Endodermal cell (in vitro differentiated cells): Measurements from ENCODE around the gene PTRH2. TPM values are rescaled to one million over a fixed set of nuclear protein-coding genes. Genes with fewer than 3 reads are reported as not detected.

Source experiments
- DNase-seq: peaks from one replicate; pipeline ENCODE4 v3.0.0-alpha.2; 2017
- H3K27ac ChIP-seq: 2 replicates; pipeline ENCODE4 v1.5.1; 2013; ENCODE audit warnings: mild to moderate bottlenecking, low read depth, low read length, moderate library complexity
- H3K27me3 ChIP-seq: 2 replicates; pipeline ENCODE4 v1.6.1; 2013; ENCODE audit warnings: mild to moderate bottlenecking, low read length, moderate library complexity; ENCODE audit not compliant: insufficient read depth, control insufficient read depth, poor library complexity, severe bottlenecking
- H3K36me3 ChIP-seq: 2 replicates; pipeline ENCODE4 v1.7.0; 2013; ENCODE audit warnings: mild to moderate bottlenecking, low read length, moderate library complexity; ENCODE audit not compliant: control insufficient read depth, insufficient read depth
- H3K4me1 ChIP-seq: one replicate; pipeline ENCODE4 v1.7.0; 2013; ENCODE audit warnings: low read length; ENCODE audit not compliant: control insufficient read depth, insufficient read depth
- H3K4me3 ChIP-seq: 2 replicates; pipeline ENCODE4 v1.5.1; 2013; ENCODE audit warnings: mild to moderate bottlenecking, low read length, moderate library complexity
- H3K9ac ChIP-seq: 2 replicates; pipeline ENCODE4 v1.6.1; 2013; ENCODE audit warnings: mild to moderate bottlenecking, low read length, moderate library complexity; ENCODE audit not compliant: poor library complexity, severe bottlenecking; ENCODE audit errors: extremely low read depth
- H3K9me3 ChIP-seq: 2 replicates; pipeline ENCODE4 v1.6.1; 2013; ENCODE audit warnings: mild to moderate bottlenecking, low read length, moderate library complexity; ENCODE audit not compliant: control insufficient read depth
- H3K27ac Mint-ChIP-seq: 2 replicates; pipeline ENCODE4 v1.8.0; 2020; ENCODE audit warnings: mixed read lengths
- H3K27me3 Mint-ChIP-seq: 2 replicates; pipeline ENCODE4 v1.8.0; 2021; ENCODE audit warnings: mild to moderate bottlenecking, mixed read lengths; ENCODE audit not compliant: insufficient read depth
- H3K36me3 Mint-ChIP-seq: 2 replicates; pipeline ENCODE4 v1.8.0; 2020; ENCODE audit warnings: low read depth, mixed read lengths
- H3K4me1 Mint-ChIP-seq: 2 replicates; pipeline ENCODE4 v1.8.0; 2020; ENCODE audit warnings: mixed read lengths
- H3K4me3 Mint-ChIP-seq: 2 replicates; pipeline ENCODE4 v1.8.0; 2020; ENCODE audit warnings: mild to moderate bottlenecking, moderate library complexity, mixed read lengths
- H3K9me3 Mint-ChIP-seq: 2 replicates; pipeline ENCODE4 v1.8.0; 2020; ENCODE audit warnings: mild to moderate bottlenecking, mixed read lengths
- WGBS, 2 experiments: methylation state at CpG; one replicate each; pipeline versions ENCODE4 v1.1.5 to v1.1.7; 2013; ENCODE audit warnings: missing lambda C conversion rate in 2 of 2, mixed read lengths in 1 of 2; ENCODE audit not compliant: insufficient coverage in 1 of 2, insufficient read length in 1 of 2; 5-methylcytosine and 5-hydroxymethylcytosine counted together
- total RNA-seq, 2 donors: library from RNA; stranded (reverse); fragmentation: NEBNext Ultra II Directional in 1 of 2; extraction: Animal tissue kit (Norgen Biotek cat#: 25700) in 1 of 2; gene quantifications; 2 replicates in 1 of 2; 3 replicates in 1 of 2; pipeline ENCODE4 v1.2.1, GENCODE V29; 2021
- TF ChIP-seq, protein P1 (sequence below): fragments of 200-600 bp; sonication (generic); conservative IDR thresholded peaks from 2 replicates; pipeline ENCODE4 v1.5.0; 2021; ENCODE audit warnings: antibody characterized with exemption, mild to moderate bottlenecking

Gene PTRH2
- total RNA-seq, 2 donors from 2014 or later = 21.6 to 23.6 TPM

DNA sequence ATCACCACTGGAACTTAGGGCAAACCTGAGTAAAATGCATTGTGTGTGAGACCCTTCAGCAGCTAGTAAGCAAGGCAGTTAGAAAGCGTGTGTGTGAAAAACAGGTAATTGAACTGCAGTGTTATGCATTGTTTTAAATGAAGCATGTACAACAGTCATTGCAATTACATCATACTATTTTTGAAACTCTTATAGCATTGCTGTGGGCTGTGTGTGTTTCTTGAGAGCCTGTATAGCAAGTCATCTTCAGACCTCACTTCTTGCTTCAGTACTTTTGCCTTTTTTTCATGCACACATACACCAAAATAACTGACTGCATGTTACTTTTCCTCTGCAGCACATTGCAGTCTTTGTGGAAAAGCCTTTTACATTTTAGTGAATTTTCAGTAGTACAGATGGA is 19.2 kb downstream of the PTRH2 start:
- Mint-ChIP-seq H3K36me3 (peaks cover 73% of the 10 kb centered on the region), H3K27me3 (no peaks in the 10 kb centered on the region), H3K9me3 (no peaks in the 10 kb centered on the region), H3K4me1 (peaks cover 8% of the 10 kb centered on the region), H3K27ac (no peak overlapping the region), H3K4me3 (no peak overlapping the region)
- Histone ChIP-seq H3K9me3 (no peaks in the 10 kb centered on the region), H3K4me3 (no peak overlapping the region), H3K4me1 (no peaks in the 10 kb centered on the region), H3K27me3 (no peaks in the 10 kb centered on the region), H3K27ac (no peak overlapping the region), H3K9ac (no peak overlapping the region), H3K36me3 (peaks cover 96% of the 10 kb centered on the region)
- DNase-seq = no peak
- TF ChIP-seq, protein P1, sequence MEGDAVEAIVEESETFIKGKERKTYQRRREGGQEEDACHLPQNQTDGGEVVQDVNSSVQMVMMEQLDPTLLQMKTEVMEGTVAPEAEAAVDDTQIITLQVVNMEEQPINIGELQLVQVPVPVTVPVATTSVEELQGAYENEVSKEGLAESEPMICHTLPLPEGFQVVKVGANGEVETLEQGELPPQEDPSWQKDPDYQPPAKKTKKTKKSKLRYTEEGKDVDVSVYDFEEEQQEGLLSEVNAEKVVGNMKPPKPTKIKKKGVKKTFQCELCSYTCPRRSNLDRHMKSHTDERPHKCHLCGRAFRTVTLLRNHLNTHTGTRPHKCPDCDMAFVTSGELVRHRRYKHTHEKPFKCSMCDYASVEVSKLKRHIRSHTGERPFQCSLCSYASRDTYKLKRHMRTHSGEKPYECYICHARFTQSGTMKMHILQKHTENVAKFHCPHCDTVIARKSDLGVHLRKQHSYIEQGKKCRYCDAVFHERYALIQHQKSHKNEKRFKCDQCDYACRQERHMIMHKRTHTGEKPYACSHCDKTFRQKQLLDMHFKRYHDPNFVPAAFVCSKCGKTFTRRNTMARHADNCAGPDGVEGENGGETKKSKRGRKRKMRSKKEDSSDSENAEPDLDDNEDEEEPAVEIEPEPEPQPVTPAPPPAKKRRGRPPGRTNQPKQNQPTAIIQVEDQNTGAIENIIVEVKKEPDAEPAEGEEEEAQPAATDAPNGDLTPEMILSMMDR = no peak
- no CpG with 5 or more reads among the region's 1 CpG for WGBS, 2 experiments

DNA sequence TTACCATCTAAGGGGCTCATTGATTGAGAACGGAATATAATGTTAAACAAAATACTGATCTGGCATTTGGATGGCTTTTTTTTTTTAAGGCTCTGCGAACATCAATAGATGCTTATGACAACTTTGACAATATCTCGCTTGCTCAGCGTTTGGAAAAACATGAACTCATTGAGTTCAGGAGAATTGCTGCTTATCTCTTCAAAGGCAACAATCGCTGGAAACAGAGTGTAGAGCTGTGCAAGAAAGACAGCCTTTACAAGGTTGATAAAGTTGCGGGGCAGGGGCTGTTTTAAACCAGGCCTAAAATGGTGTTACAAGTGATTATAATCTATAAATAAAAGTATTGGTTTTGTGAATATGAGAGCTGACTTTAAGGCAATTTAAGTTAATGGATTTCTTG is 22.3 kb downstream of the PTRH2 start:
- H3K36me3 ChIP-seq = peaks cover 100% of the 10 kb centered on the region
- TF ChIP-seq, protein P1 = no peak
- Mint-ChIP-seq H3K4me1 (peaks cover 8% of the 10 kb centered on the region), H3K27me3 (no peaks in the 10 kb centered on the region), H3K4me3 (no peak overlapping the region), H3K9me3 (no peaks in the 10 kb centered on the region), H3K27ac (no peak overlapping the region), H3K36me3 (peaks cover 76% of the 10 kb centered on the region)
- H3K9me3 ChIP-seq = no peaks in the 10 kb centered on the region
- no peak overlapping the region for H3K9ac ChIP-seq
- WGBS, 2 experiments = 91 to 97% methylated on average over 5 to 6 of the region's 6 CpGs
- H3K4me3 ChIP-seq = no peak overlapping the region
- H3K4me1 ChIP-seq = no peaks in the 10 kb centered on the region
- no peaks in the 10 kb centered on the region for H3K27me3 ChIP-seq
- no peak for DNase-seq
- no peak overlapping the region for H3K27ac ChIP-seq

DNA sequence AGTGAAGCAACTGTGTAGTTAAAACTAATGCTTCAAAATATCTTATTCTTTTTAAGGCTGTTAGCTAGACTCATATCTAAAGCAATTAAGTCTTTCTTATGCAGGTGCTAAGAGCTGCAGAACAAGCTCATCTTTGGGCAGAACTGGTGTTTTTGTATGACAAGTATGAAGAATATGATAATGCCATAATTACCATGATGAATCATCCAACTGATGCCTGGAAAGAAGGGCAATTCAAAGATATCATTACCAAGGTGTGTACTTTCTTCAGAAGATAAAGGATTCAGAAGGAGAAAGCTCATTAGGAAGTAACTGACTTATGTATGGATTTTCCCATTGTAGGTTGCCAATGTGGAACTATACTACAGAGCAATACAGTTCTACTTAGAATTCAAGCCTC is 23.9 kb downstream of the PTRH2 start:
- TF ChIP-seq, protein P1 = no peak
- H3K27me3 ChIP-seq = no peaks in the 10 kb centered on the region
- no peaks in the 10 kb centered on the region for H3K27me3 Mint-ChIP-seq
- H3K9me3 Mint-ChIP-seq = no peaks in the 10 kb centered on the region
- no peak for DNase-seq
- H3K36me3 Mint-ChIP-seq = peaks cover 76% of the 10 kb centered on the region
- no peak overlapping the region for H3K4me3 Mint-ChIP-seq
- H3K27ac Mint-ChIP-seq = no peak overlapping the region
- H3K36me3 ChIP-seq = peaks cover 100% of the 10 kb centered on the region
- H3K4me1 ChIP-seq = no peaks in the 10 kb centered on the region
- no peak overlapping the region for H3K4me3 ChIP-seq
- no peak overlapping the region for H3K27ac ChIP-seq
- H3K4me1 Mint-ChIP-seq = peaks cover 8% of the 10 kb centered on the region
- H3K9ac ChIP-seq = no peak overlapping the region
- H3K9me3 ChIP-seq = no peaks in the 10 kb centered on the region
